Ureter (tissue), 1 donor: Measurements from ENCODE around the gene ABCA7. TPM values are rescaled to one million over a fixed set of nuclear protein-coding genes. Genes with fewer than 3 reads are reported as not detected.
A peak's percentile ranks its signal among the peaks of the same experiment; 100 is the strongest.

Experiments used
- DNase-seq: peaks from one replicate; pipeline ENCODE4 v3.0.0-alpha.2; 2020; ENCODE audit warnings: low spot score
- total RNA-seq: library from RNA; stranded (reverse); gene quantifications from one replicate; pipeline ENCODE4 v1.2.4, GENCODE V29; 2023
- donor health status: DM: yes; HTN: yes; CAD: no.

ABCA7 gene
- total RNA-seq, 1 donor from 2014 or later = 21.4 TPM

- no peak for DNase-seq
Observed at GRCh38 chr19:1055028-1055425, 15.1 kb downstream of the ABCA7 start.

GRCh38 chr19:1055886-1056620, 16.1 kb downstream of the ABCA7 start:
- DNase-seq = no peak

GRCh38 chr19:1057176-1057855, 17.4 kb downstream of the ABCA7 start:
- DNase-seq = no peak

GRCh38 chr19:1058112-1058511, 18.2 kb downstream of the ABCA7 start:
- DNase-seq = no peak

GRCh38 chr19:1060689-1061088, 20.8 kb downstream of the ABCA7 start:
- no peak for DNase-seq

GRCh38 chr19:1061987-1062386, 22.1 kb downstream of the ABCA7 start:
- no peak for DNase-seq

GRCh38 chr19:1062387-1063029, 22.6 kb downstream of the ABCA7 start:
- no peak for DNase-seq

GRCh38 chr19:1063030-1063908, 23.4 kb downstream of the ABCA7 start:
- DNase-seq = no peak

GRCh38 chr19:1063909-1064660, 24.2 kb downstream of the ABCA7 start:
- DNase-seq = no peak

GRCh38 chr19:1064661-1065605, 25.0 kb downstream of the ABCA7 start:
- no peak for DNase-seq

GRCh38 chr19:1065606-1066109, 25.8 kb downstream of the ABCA7 start:
- DNase-seq = no peak

- no peak for DNase-seq
Observed at GRCh38 chr19:1066251-1066747, 26.4 kb downstream of the ABCA7 start.

GRCh38 chr19:1066748-1067340, 26.9 kb downstream of the ABCA7 start, which contains the start of gene ARHGAP45:
Gene ARHGAP45 (plus strand): TSS chr19:1067167. CDS start chr19:1067406, 239 bp downstream.
- no peak for DNase-seq

GRCh38 chr19:1067341-1067957, 27.5 kb downstream of the ABCA7 start:
- no peak for DNase-seq

- no peak for DNase-seq
Observed at GRCh38 chr19:1068009-1069001, 28.4 kb downstream of the ABCA7 start.

- peak; percentile 70 for DNase-seq
Observed at GRCh38 chr19:1069009-1069779, 29.3 kb downstream of the ABCA7 start.

GRCh38 chr19:1070576-1070930, 30.6 kb downstream of the ABCA7 start:
- no peak for DNase-seq
